IPS-18c (cell line): ENCODE results near the gene LENG9.

Experiments used
- H3K4me3 ChIP-seq: 2 replicates; pipeline ENCODE4 v1.7.0; 2013; ENCODE audit warnings: low read depth, mild to moderate bottlenecking, low read length, moderate library complexity; ENCODE audit not compliant: insufficient read depth
- H3K9me3 ChIP-seq: one replicate; pipeline ENCODE4 v1.6.1; 2013; ENCODE audit warnings: mild to moderate bottlenecking, low read length, moderate library complexity; ENCODE audit not compliant: control insufficient read depth, insufficient read depth

Gene LENG9

DNA sequence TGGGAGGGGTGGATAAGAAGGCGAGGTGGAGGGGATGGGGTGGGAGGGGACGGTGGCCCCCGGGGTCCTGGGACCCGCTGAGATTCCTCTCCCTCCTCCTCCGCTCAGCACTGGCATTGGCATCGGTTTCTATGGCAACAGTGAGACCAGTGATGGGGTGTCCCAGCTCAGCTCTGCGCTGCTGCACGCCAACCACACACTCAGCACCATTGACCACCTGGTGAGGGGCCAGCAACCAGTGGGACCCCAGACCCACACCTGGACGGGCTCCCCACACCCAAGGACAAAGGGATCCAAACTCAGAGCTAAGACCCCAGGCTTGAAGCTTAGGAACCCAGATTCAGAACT, 42.4 kb downstream of the LENG9 start:
- no peak overlapping the region; the same call in 1 of the 2 replicates for H3K4me3 ChIP-seq

DNA sequence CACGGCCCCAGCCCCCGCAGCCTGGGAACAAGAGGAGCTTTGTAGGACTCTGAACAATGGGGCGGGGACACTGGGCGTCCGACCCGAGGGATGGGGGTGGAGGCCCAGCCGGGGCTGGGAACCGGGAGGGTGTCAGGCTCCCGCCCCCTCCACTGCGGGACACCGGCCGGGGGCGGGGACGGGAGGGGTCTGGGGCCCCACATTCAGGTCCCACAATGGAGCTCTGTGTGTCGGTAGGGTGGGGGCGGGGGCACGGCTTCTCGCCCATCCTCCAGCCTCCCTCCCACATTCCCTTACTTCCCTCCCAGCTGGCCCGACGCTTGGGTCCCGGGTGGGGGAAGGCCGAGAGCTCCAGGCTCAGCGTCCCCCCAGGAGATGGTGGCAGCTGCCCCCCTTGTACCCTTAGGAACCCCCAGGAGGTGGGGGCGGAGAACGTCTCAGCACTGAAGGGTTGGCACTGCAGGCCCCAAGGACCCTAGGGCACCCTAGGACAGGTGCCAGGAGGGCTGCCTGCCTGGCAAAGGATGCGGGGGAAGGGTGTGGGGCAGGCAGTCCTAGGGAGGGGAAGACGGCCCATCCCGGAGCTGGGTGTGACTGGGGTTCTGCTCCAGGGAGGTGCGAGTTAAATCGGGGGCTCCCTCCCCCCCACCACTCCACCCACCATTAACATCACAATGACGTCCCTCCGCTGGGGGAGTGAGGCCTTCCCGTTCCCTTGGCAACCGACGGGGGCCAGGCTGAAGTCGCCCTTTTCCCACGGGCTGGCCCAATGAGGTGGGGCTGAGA, 43.0 kb downstream of the LENG9 start:
- no peaks in the 10 kb centered on the region for H3K9me3 ChIP-seq
- H3K4me3 ChIP-seq: peak overlapping the region; percentile 44; the same call in 1 of the 2 replicates

More for the DNA sequence above, 42.4 kb downstream of the LENG9 start:
- H3K9me3 ChIP-seq: no peaks in the 10 kb centered on the region

DNA sequence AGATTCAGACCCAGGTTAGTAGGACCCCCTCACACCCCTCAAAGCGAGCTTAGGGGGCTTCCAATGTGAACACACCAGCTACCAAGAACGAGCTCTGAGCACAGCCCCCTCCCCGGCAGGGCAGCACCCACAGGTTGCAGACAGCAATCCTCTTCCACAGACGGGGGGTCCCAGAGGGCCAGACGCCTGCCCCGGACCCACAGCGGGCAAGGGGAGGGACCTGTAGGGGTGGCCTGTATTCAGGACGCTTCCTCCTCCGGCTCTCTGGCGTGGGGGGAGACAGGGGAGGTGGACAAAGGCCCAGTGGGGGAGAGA, 43.6 kb downstream of the LENG9 start:
- H3K9me3 ChIP-seq: no peaks in the 10 kb centered on the region
- H3K4me3 ChIP-seq: peak overlapping the region; percentile 38

DNA sequence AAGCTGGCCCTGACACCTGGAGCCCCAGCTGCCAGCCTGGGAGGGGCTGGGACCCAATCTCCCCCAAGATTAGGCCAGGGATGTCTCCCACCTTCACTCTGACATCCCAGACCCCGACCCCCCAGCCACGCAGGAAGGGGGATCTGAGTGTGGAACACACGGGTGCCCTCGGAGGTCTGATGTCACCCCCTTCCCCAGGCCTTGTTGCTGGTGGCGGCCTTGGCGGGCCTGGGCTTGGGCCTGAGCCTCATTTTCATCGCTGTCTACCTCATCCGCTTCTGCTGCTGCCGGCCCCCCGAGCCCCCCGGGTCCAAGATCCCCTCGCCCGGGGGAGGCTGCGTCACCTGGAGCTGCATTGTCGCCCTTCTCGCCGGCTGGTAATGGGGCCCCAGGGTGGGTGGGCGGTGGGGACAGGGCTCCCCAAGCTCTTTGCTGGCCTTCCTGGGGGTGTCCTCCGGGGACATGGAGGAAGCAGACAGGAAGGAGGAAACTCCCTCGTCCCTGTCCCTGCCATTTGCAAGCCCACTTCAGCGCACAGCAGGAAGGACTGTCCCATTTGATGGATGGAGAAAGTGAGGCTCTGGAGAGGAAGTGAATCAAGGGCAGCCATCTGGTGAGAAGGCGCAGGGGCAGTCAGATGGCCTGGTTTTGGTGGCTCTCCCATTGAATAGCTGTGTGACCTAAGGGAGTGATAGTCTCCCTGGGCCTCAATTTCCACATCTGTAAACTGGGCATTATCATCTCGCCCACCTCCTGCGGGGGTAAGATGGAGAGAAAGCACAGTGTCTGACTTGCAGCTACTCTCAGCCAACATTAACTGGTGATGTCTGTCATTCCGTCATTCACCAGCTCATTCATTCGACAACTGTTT, 44.4 kb downstream of the LENG9 start:
- Histone ChIP-seq H3K9me3 (peaks cover 2% of the 10 kb centered on the region), H3K4me3 (no peak overlapping the region)

DNA sequence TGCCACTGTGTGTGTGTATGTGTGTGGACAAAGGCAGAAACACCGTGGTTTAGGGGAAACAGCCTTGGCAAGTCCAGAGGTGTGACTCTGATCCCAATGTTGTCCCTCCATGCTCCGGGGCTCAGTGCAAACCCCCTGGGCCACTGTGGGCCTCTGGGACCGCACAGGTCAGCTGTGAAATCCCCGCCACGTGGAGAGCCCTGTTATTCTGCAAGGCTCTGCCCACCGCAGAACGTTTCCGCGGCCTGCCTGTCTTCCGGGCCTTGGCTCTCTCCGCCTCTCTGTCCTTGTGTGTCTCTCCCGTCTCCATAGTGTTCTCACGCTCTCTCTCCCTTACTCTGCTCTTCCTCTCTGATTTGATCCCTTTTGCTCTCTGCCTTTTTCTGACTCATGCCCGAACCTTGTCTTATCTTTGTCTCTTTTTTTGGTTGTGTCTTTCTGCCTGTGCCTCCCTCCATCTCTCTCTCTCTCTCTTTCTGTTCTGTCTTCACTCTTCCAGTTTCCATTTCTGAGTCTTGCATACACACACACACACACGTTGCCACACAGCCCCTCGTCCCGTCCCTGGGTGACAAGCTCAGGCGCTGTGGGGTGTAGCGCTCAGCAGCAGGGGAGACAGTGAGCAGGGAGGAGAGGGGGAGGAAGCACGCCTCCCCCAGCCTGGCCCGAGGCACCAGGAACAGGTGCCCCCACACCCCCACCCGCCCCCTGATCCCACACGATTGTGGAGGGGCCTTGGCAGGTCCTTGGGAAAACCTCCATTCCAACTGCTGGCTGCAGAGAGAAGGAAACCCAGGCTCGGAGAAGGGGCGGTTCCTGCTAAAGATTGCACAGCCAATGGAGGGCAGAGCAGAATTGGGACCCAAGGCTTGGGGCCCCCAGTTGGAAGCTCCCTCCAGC, 45.3 kb downstream of the LENG9 start:
- H3K9me3 ChIP-seq: peaks cover 2% of the 10 kb centered on the region
- peak overlapping the region; percentile 22; the same call in 1 of the 2 replicates for H3K4me3 ChIP-seq

DNA sequence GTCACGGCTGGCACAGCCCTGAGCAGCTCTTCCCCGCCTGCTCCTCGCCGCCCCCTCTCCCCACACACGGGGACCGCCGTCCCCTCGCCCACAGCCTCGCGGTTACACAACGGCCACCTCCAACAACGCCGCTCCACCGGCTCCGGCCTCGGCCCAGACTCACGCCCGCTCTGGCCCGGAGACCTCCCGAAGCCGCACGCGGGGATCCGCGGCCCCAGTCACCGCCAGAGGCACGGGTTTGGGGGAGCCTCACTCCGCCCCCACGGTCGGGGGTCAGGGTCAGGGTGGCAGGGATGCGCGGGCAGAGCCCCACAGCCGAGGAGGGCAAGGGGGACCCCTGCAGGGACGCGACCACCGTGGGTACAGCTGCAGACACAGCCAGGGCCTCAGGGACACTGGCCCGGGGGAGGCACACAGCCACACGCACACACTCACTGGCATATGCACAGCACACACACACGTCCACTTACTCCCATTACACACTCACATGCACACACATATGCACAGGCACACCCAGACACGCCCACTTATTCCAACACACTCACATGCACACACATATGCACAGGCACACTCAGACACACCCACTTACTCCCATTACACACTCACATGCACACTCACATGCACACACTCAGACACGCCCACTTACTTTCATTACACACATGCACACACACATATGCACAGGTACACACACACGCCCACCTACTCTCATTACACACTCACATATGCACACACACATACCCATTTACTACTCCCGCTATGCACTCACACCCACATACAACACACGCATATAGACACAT, 46.7 kb downstream of the LENG9 start:
- Histone ChIP-seq H3K4me3 (peak overlapping the region; percentile 79), H3K9me3 (peaks cover 2% of the 10 kb centered on the region)

DNA sequence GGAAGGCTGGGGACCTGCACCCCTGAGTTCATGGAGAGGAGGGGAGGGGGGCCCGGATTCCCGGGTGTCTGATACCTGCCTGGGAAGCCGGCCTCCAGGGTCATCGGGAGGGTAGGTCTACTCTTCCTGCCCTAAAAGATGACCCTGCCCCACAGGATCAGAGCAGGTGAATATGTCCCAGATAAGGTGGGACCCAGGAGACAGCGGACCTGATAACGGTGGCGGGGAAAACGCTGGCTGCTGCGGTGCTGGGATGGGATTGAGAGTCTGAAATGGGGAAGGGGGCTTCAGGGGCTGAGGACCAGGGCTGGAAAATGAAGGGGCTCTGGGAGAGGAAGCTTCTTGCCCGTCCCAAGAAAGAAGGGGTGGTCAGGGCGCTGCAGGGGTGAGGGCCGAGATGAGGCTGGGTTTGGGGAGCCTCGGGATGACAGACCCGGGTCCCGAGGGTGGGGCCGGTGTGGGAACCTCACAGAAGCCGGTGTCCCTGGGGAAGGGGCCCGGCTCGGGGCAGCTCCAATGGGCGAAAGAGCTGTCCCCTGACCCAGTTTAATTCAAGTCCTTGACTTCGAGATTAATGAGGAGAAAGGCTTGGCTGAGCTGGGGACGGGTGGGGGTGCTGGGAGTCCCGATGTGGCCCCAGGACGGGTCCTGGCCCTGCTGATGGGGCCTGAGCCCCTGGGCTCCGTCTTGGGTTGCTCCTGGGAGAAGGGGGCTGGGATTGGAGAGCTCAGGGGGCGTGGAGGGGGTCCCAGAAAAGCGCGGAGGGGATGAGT, 47.5 kb downstream of the LENG9 start:
- Histone ChIP-seq H3K9me3 (peaks cover 2% of the 10 kb centered on the region), H3K4me3 (peak overlapping the region; percentile 79)

DNA sequence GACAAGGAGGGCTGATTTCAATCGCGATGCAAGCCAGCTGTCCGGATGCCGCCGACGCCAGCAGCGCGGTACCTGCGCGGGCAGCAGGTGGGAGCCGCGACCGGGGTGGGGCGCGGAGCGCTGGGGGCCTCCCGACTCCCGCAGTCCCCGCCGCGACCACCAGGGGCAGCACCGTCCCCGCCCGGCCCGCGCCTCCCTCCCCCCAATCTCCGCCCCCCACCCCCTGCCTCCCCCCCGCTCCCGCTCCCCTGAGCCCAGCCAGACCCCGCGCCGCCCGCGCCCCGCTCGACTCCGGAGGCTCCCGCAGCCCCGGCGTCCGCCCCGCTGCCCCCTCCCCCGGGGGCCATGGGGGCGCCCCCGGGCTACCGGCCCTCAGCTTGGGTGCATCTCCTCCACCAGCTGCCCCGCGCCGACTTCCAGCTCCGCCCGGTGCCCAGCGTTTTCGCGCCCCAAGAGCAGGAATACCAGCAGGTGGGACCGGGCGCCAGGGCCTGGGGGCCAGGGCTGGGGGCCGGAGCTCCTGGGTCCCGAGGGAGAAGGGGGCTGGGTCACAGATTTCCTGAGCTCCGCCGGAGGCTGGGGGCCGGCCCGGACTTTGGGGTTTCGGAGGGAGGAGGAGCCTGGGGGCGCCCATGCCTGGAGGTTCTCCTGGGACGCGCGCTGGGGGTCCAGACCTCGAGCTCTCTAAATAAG, 48.2 kb downstream of the LENG9 start, which contains the start of gene TTYH1:
Gene TTYH1, plus strand, starts transcription at position 257 of the 693 bp plus-strand sequence. Its CDS starts 89 bp downstream, at position 346.
- Histone ChIP-seq H3K9me3 (peaks cover 2% of the 10 kb centered on the region), H3K4me3 (peak within 1 kb of the TSS; percentile 79)

DNA sequence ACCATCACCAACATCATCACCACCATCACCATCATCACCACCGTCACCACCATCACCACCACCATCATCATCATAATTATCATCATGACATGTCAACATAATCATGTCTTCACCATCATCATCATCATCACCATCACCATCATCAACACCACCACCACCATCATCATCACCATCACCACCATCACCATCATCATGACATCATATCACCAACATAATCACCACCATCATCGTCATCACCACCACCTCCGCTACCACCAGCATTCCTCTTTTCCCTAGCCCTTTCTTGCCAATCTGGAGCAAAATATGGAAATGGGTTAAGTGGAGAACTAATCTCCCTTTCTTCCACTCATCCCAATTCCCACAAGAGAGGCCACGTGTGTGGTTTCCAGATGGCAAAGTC, 49.4 kb downstream of the LENG9 start:
- H3K4me3 ChIP-seq: no peak overlapping the region
- H3K9me3 ChIP-seq: peaks cover 2% of the 10 kb centered on the region

DNA sequence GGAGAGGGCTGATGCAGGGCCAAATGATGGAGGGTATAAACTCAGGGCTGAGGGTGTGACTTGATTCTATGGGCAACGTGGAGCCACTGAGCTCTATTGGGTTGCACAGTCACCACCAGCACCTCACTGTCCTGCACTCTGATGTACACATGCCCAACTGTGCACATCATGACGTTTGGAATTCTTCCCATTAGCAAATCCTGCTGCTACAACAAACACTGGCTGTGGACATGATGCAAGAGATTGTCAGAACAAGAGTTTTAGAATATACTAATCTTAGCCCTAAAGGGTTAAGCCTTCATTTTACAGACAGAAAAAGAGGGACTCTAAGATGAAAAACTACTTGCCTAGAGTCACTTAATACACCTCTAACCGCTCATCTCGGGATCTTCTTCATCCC, 50.7 kb downstream of the LENG9 start:
- Histone ChIP-seq H3K9me3 (peaks cover 2% of the 10 kb centered on the region), H3K4me3 (no peak overlapping the region)
